IMR-90 (cell line): ENCODE measurements around the gene LRRC37A. TPM values are rescaled to one million over a fixed set of nuclear protein-coding genes. Genes with fewer than 3 reads are reported as not detected.

Source experiments
- ATAC-seq: fragments of 200-7000 bp; cut with Tn5 transposase; 2 replicates; pipeline ENCODE4 v1.9.1; 2020; ENCODE audit warnings: low read depth, mild to moderate bottlenecking, moderate library complexity
- BruUV-seq: library from RNA; stranded (reverse); fragments of 400-500 nt; replicated peaks from 2 replicates; lab custom pipeline; 2021; lab: Mats Ljungman, UMichigan
- CTCF ChIA-PET: fragments of 300-600 bp; formaldehyde crosslinking; extraction: SDS; loops from one replicate; lab custom pipeline; 2021; ENCODE audit warnings: antibody characterized with exemption; lab: Yijun Ruan, JAX
- POLR2A ChIA-PET: fragments of 300-600 bp; sonication (Branson Sonifier 250); formaldehyde crosslinking; loops from one replicate; lab custom pipeline; 2022; ENCODE audit warnings: antibody characterized with exemption; ENCODE audit not compliant: unreplicated experiment; lab: Charles Lee
- DNase-seq: peaks from one replicate; pipeline ENCODE4 v3.0.0; 2013
- H2AFZ ChIP-seq: replicated peaks from 2 replicates; pipeline ENCODE3; 2013; ENCODE audit warnings: low read length, mild to moderate bottlenecking; ENCODE audit not compliant: poor library complexity
- H2AK5ac ChIP-seq: 2 replicates; pipeline ENCODE4 v1.6.1; 2013; ENCODE audit warnings: low read depth, low read length, inconsistent platforms
- H2AK9ac ChIP-seq: replicated peaks from 2 replicates; pipeline ENCODE3; 2013; ENCODE audit warnings: mild to moderate bottlenecking, low read depth, low read length, moderate library complexity; ENCODE audit not compliant: poor library complexity
- H2BK120ac ChIP-seq: 2 replicates; pipeline ENCODE4 v1.6.1; 2013; ENCODE audit warnings: low read depth, low read length, inconsistent platforms
- H2BK15ac ChIP-seq: 3 replicates; pipeline ENCODE4 v1.6.1; 2013; ENCODE audit warnings: low read depth, low read length, inconsistent platforms
- H2BK20ac ChIP-seq: 2 replicates; pipeline ENCODE4 v1.6.1; 2013; ENCODE audit warnings: low read depth, mild to moderate bottlenecking, inconsistent platforms, low read length, moderate library complexity
- H2BK5ac ChIP-seq: 2 replicates; pipeline ENCODE4 v1.6.1; 2013; ENCODE audit warnings: mild to moderate bottlenecking, low read depth, low read length, inconsistent platforms; ENCODE audit not compliant: poor library complexity, severe bottlenecking
- H3K14ac ChIP-seq: replicated peaks from 2 replicates; pipeline ENCODE4 v1.6.1; 2013; ENCODE audit warnings: low read depth, low read length, inconsistent platforms
- H3K18ac ChIP-seq: 2 replicates; pipeline ENCODE4 v1.6.1; 2013; ENCODE audit warnings: low read depth, low read length, control low read depth
- H3K23ac ChIP-seq: 2 replicates; pipeline ENCODE4 v1.6.1; 2013; ENCODE audit warnings: low read depth, low read length, inconsistent platforms
- H3K27ac ChIP-seq: 2 replicates; pipeline ENCODE4 v1.5.1; 2013; ENCODE audit warnings: mild to moderate bottlenecking, control low read depth, low read length; ENCODE audit not compliant: insufficient read depth
- H3K27me3 ChIP-seq: 2 replicates; pipeline ENCODE4 v1.6.1; 2013; ENCODE audit warnings: low read length; ENCODE audit not compliant: control insufficient read depth, insufficient read depth
- H3K36me3 ChIP-seq: 2 replicates; pipeline ENCODE4 v1.6.1; 2013; ENCODE audit warnings: low read length, mixed read lengths; ENCODE audit not compliant: control insufficient read depth, insufficient read depth
- H3K4ac ChIP-seq: 2 replicates; pipeline ENCODE4 v1.6.1; 2013; ENCODE audit warnings: low read depth, low read length, inconsistent platforms
- H3K4me1 ChIP-seq: 2 replicates; pipeline ENCODE4 v1.6.1; 2013; ENCODE audit warnings: low read length, mixed read lengths; ENCODE audit not compliant: control insufficient read depth, insufficient read depth
- H3K4me2 ChIP-seq: 2 replicates; pipeline ENCODE4 v1.6.1; 2013; ENCODE audit warnings: low read depth, mild to moderate bottlenecking, control low read depth, low read length, moderate library complexity
- H3K4me3 ChIP-seq: 2 replicates; pipeline ENCODE4 v1.5.1; 2013; ENCODE audit warnings: low read depth, mild to moderate bottlenecking, control low read depth, low read length, moderate library complexity; ENCODE audit not compliant: insufficient read depth
- H3K56ac ChIP-seq: 2 replicates; pipeline ENCODE4 v1.6.1; 2013; ENCODE audit warnings: low read length, inconsistent platforms; ENCODE audit not compliant: insufficient read depth; ENCODE audit errors: extremely low read depth
- H3K79me1 ChIP-seq, 2 experiments: 2 replicates each; pipeline ENCODE4 v1.6.1; 2013; ENCODE audit warnings: low read length in 2 of 2, inconsistent platforms in 1 of 2, low read depth in 1 of 2
- H3K9ac ChIP-seq: 2 replicates; pipeline ENCODE4 v1.6.1; 2013; ENCODE audit warnings: low read depth, low read length, control low read depth
- H3K9me1 ChIP-seq: 2 replicates; pipeline ENCODE4 v1.6.1; 2013; ENCODE audit warnings: low read length, inconsistent platforms; ENCODE audit not compliant: insufficient read depth
- H3K9me3 ChIP-seq: 2 replicates; pipeline ENCODE4 v1.6.1; 2013; ENCODE audit warnings: low read length; ENCODE audit not compliant: control insufficient read depth, insufficient read depth
- H4K20me1 ChIP-seq: 2 replicates; pipeline ENCODE4 v1.6.1; 2013; ENCODE audit warnings: low read length, inconsistent platforms; ENCODE audit not compliant: insufficient read depth
- H4K5ac ChIP-seq: 2 replicates; pipeline ENCODE4 v1.6.1; 2013; ENCODE audit warnings: mild to moderate bottlenecking, low read depth, low read length, control low read depth
- H4K8ac ChIP-seq, 2 experiments: 2 replicates each; pipeline ENCODE4 v1.6.1; 2013; ENCODE audit warnings: low read depth in 2 of 2, low read length in 2 of 2, control low read depth in 1 of 2, inconsistent platforms in 1 of 2
- H4K91ac ChIP-seq: 2 replicates; pipeline ENCODE4 v1.6.1; 2013; ENCODE audit warnings: low read depth, low read length, inconsistent platforms; ENCODE audit not compliant: insufficient read depth
- RAD21 ChIP-seq: IDR thresholded peaks from 2 replicates; pipeline ENCODE4 v1.6.1; 2012; ENCODE audit warnings: low read length, improper control_type of control experiment
- RCOR1 ChIP-seq: IDR thresholded peaks from 2 replicates; pipeline ENCODE4 v1.6.1; 2012; ENCODE audit warnings: mild to moderate bottlenecking, low read length, improper control_type of control experiment; ENCODE audit not compliant: insufficient replicate concordance
- USF2 ChIP-seq: fragments of 150-350 bp; IDR thresholded peaks from 2 replicates; pipeline ENCODE4 v1.6.1; 2017; ENCODE audit warnings: mild to moderate bottlenecking, antibody characterized with exemption, low read length, low read depth
- WGBS, 2 experiments: methylation state at CpG; one replicate each; pipeline versions ENCODE4 v1.1.5 to v1.1.7; 2013; ENCODE audit warnings: missing lambda C conversion rate in 2 of 2; ENCODE audit not compliant: insufficient read length in 1 of 2; ENCODE audit errors: extremely low coverage in 2 of 2; 5-methylcytosine and 5-hydroxymethylcytosine counted together
- dilution Hi-C: fragments of 300-500 bp; cut with HindIII; formaldehyde crosslinking; loops from one replicate; pipeline ENCODE4 v1.14.3; 2018; ENCODE audit warnings: low sequenced_read_pairs; ENCODE audit not compliant: unreplicated experiment
- in situ Hi-C: fragments of 300-500 bp; cut with MboI; formaldehyde crosslinking; loops from 3 replicates; pipeline ENCODE4 v1.14.3; 2019; ENCODE audit warnings: low sequenced_read_pairs, inconsistent platforms, mixed read lengths
- intact Hi-C: fragments of 100-400 bp; cut with micrococcal nuclease; formaldehyde crosslinking; loops from 2 replicates; pipeline ENCODE4 v1.10.0; 2022
- polyA plus RNA-seq, 3 experiments: library from polyadenylated mRNA; depleted of rRNA; stranded (reverse); fragments of >200 nt; gene quantifications; 2 replicates each; pipeline ENCODE4 v1.2.3, GENCODE V29; 2012; ENCODE audit warnings: low replicate concordance in 1 of 3
- total RNA-seq: library from RNA; depleted of rRNA; stranded (reverse); fragments of >200 nt; gene quantifications from 2 replicates; pipeline ENCODE4 v1.2.3, GENCODE V29; 2012

The LRRC37A gene
- total and polyA plus RNA-seq, 2 of the 4 experiments (the other 2 are of a cell fraction), result 0.72 to 0.91 TPM

- Histone ChIP-seq H3K14ac (no peak overlapping the region), H3K79me1 (no peaks in the 10 kb centered on the region), H2BK15ac (no peak overlapping the region), H3K4me1 (no peaks in the 10 kb centered on the region), H2AFZ (no peak overlapping the region), H3K4me2 (no peak overlapping the region), H2AK5ac (no peak overlapping the region), H4K20me1 (no peaks in the 10 kb centered on the region), H3K23ac (no peak overlapping the region), H3K56ac (no peak overlapping the region), H3K18ac (no peak overlapping the region), H3K9ac (no peak overlapping the region), H4K91ac (no peak overlapping the region), H3K4me3 (no peak overlapping the region), H3K9me3 (peaks cover under 1% of the 10 kb centered on the region; the same call in 1 of the 2 replicates), H4K5ac (no peak overlapping the region), H3K27me3 (peaks cover 2% of the 10 kb centered on the region; the same call in 1 of the 2 replicates), H2BK20ac (no peak overlapping the region), H3K9me1 (no peaks in the 10 kb centered on the region), H2AK9ac (no peak overlapping the region), H3K27ac (no peak overlapping the region), H3K36me3 (no peaks in the 10 kb centered on the region), H2BK120ac (no peak overlapping the region), H3K4ac (no peak overlapping the region), H2BK5ac (no peak overlapping the region), H4K8ac (no peak overlapping the region)
- 63% methylated on average over 3 of the region's 6 CpGs; no CpG with 5 or more reads in 1 of the 2 experiments for WGBS, 2 experiments
- no peak for DNase-seq
- TF ChIP-seq RCOR1 (no peak), USF2 (no peak), RAD21 (no peak)
- no TSS peak for BruUV-seq
- in situ Hi-C loops (loop anchor here (25.0 kb wide), 1 partner anchor 686 kb away; no protein-coding TSS in a partner anchor), dilution Hi-C loops (no loop called here), intact Hi-C loops (no loop called here)
- CTCF ChIA-PET, result no interaction called here
- POLR2A ChIA-PET, result no interaction called here
- ATAC-seq, result no peak
Measured at GRCh38 chr17:46273541-46274236, 21.2 kb upstream of the LRRC37A start.
